SK-N-SH (cell line): ENCODE results near the gene ANKRD1. TPM values are rescaled to one million over a fixed set of nuclear protein-coding genes. Genes with fewer than 3 reads are reported as not detected.

Experiments used
- CTCF ChIA-PET: fragments of 300-600, 350-600 bp; formaldehyde crosslinking; extraction: SDS; loops from one replicate; lab custom pipeline; 2021; lab: Yijun Ruan, JAX
- POLR2A ChIA-PET: fragments of 350-600 bp; sonication (Branson Sonifier 250); formaldehyde crosslinking; extraction: SDS; loops from one replicate; lab custom pipeline; 2020; ENCODE audit warnings: antibody characterized with exemption, inconsistent platforms; lab: Yijun Ruan, JAX
- DNase-seq: peaks from one replicate; pipeline ENCODE4 v3.0.0; 2012
- H2AFZ ChIP-seq: fragments of 200-600 bp; sonication (generic); 2 replicates; pipeline ENCODE4 v1.8.1; 2016; ENCODE audit warnings: antibody characterized with exemption, mild to moderate bottlenecking, low read depth
- H3F3A ChIP-seq: fragments of 200-600 bp; sonication (generic); replicated peaks from 2 replicates; pipeline ENCODE3; 2016; ENCODE audit warnings: antibody characterized with exemption, mild to moderate bottlenecking; ENCODE audit not compliant: insufficient read depth
- H3K27ac ChIP-seq, 2 experiments: fragments of 200-500 bp in 1 of 2; fragments of 200-600 bp in 1 of 2; sonication (Bioruptor generic) in 1 of 2; sonication (generic), shearing (Covaris generic) in 1 of 2; 2 replicates each; pipeline versions ENCODE4 v1.5.1 to v1.6.1; 2014 to 2016; ENCODE audit warnings: low read depth in 2 of 2, inconsistent platforms in 1 of 2, low read length in 1 of 2, mild to moderate bottlenecking in 1 of 2, mixed read lengths in 1 of 2
- H3K27me3 ChIP-seq: fragments of 200-600 bp; sonication (generic), shearing (Covaris generic); 2 replicates; pipeline ENCODE4 v1.6.1; 2016; ENCODE audit warnings: mixed run types; ENCODE audit not compliant: insufficient read depth
- H3K36me3 ChIP-seq, 2 experiments: fragments of 200-500 bp in 1 of 2; fragments of 200-600 bp in 1 of 2; sonication (Bioruptor generic) in 1 of 2; sonication (generic) in 1 of 2; replicated peaks in 1 of 2; 2 replicates each; pipeline versions ENCODE3 to v1.5.1; 2014 to 2016; ENCODE audit warnings: low read length in 1 of 2, mild to moderate bottlenecking in 1 of 2; ENCODE audit not compliant: insufficient read depth in 2 of 2, control insufficient read depth in 1 of 2
- H3K4me1 ChIP-seq, 2 experiments: fragments of 200-500 bp in 1 of 2; fragments of 200-600 bp in 1 of 2; sonication (Bioruptor generic) in 1 of 2; sonication (generic), shearing (Covaris generic) in 1 of 2; 2 replicates each; pipeline versions ENCODE4 v1.5.1 to v1.6.1; 2014 to 2016; ENCODE audit warnings: low read depth in 1 of 2, low read length in 1 of 2, mixed run types in 1 of 2; ENCODE audit not compliant: insufficient read depth in 2 of 2, control insufficient read depth in 1 of 2
- H3K4me2 ChIP-seq: fragments of 200-600 bp; sonication (generic), shearing (Covaris generic); 2 replicates; pipeline ENCODE4 v1.6.1; 2017; ENCODE audit warnings: mixed run types
- H3K4me3 ChIP-seq, 2 experiments: fragments of 200-500 bp in 1 of 2; fragments of 200-600 bp in 1 of 2; sonication (Bioruptor generic) in 1 of 2; sonication (generic), shearing (Covaris generic) in 1 of 2; 2 replicates each; pipeline versions ENCODE4 v1.5.1 to v1.8.1; 2014 to 2016; ENCODE audit warnings: low read depth in 2 of 2, inconsistent platforms in 1 of 2, low read length in 1 of 2, mild to moderate bottlenecking in 1 of 2, mixed read lengths in 1 of 2, moderate library complexity in 1 of 2
- H3K79me2 ChIP-seq: fragments of 200-600 bp; sonication (generic); 2 replicates; pipeline ENCODE4 v1.8.1; 2017; ENCODE audit warnings: mild to moderate bottlenecking; ENCODE audit not compliant: insufficient read depth
- H3K9ac ChIP-seq: fragments of 200-600 bp; sonication (generic); 2 replicates; pipeline ENCODE4 v1.6.1; 2017; ENCODE audit warnings: mixed run types
- H3K9me2 ChIP-seq: fragments of 200-600 bp; sonication (generic); 2 replicates; pipeline ENCODE4 v1.6.1; 2017; ENCODE audit warnings: mixed run types
- H3K9me3 ChIP-seq: fragments of 200-600 bp; sonication (generic); 2 replicates; pipeline ENCODE4 v1.6.1; 2017; ENCODE audit warnings: mixed run types, mild to moderate bottlenecking, moderate library complexity
- H4K20me1 ChIP-seq: fragments of 200-600 bp; sonication (generic); 2 replicates; pipeline ENCODE4 v1.6.1; 2017; ENCODE audit warnings: mild to moderate bottlenecking, mixed run types; ENCODE audit not compliant: insufficient read depth
- CTCF ChIP-seq: fragments of 200-600 bp; sonication (generic); IDR thresholded peaks from 2 replicates; pipeline ENCODE4 v1.6.1; 2017; ENCODE audit warnings: antibody characterized with exemption, mild to moderate bottlenecking, moderate library complexity
- EZH2phosphoT487 ChIP-seq: fragments of 200-600 bp; sonication (generic); IDR thresholded peaks from 2 replicates; pipeline ENCODE4 v1.6.1; 2017; ENCODE audit warnings: low read depth, mixed run types, mild to moderate bottlenecking, antibody characterized with exemption, moderate library complexity, borderline replicate concordance
- FOXM1 ChIP-seq: IDR thresholded peaks from 2 replicates; pipeline ENCODE4 v1.4.0; 2012; ENCODE audit warnings: low read depth, mild to moderate bottlenecking
- GATA2 ChIP-seq: sonication (generic); formaldehyde crosslinking; IDR thresholded peaks from 2 replicates; pipeline ENCODE4 v1.5.0; 2020; ENCODE audit warnings: mild to moderate bottlenecking, missing genetic modification reagents
- IRF3 ChIP-seq: fragments of 150-350 bp; IDR thresholded peaks from 2 replicates; pipeline ENCODE4 v1.6.1; 2016; ENCODE audit warnings: mild to moderate bottlenecking, low read depth, low read length
- MAX ChIP-seq: IDR thresholded peaks from 2 replicates; pipeline ENCODE4 v1.4.0; 2012; ENCODE audit warnings: low read depth
- NFIC ChIP-seq: IDR thresholded peaks from 2 replicates; pipeline ENCODE4 v1.4.0; 2012; ENCODE audit warnings: borderline replicate concordance
- NRF1 ChIP-seq: IDR thresholded peaks from 2 replicates; pipeline ENCODE4 v1.6.1; 2012; ENCODE audit warnings: low read depth, mild to moderate bottlenecking, low read length
- PBX3 ChIP-seq: IDR thresholded peaks from 2 replicates; pipeline ENCODE4; 2012
- RCOR1 ChIP-seq: fragments of 150-350 bp; IDR thresholded peaks from 2 replicates; pipeline ENCODE4 v1.6.1; 2017; ENCODE audit warnings: antibody characterized with exemption, low read length
- REST ChIP-seq: IDR thresholded peaks from 2 replicates; pipeline ENCODE4 v1.6.1; 2012; ENCODE audit warnings: mild to moderate bottlenecking, low read depth, low read length, moderate library complexity
- RXRA ChIP-seq: IDR thresholded peaks from 2 replicates; pipeline ENCODE4 v1.4.0; 2012; ENCODE audit warnings: low read depth, mild to moderate bottlenecking, borderline replicate concordance
- SMC3 ChIP-seq: IDR thresholded peaks from 2 replicates; pipeline ENCODE4 v1.6.1; 2012; ENCODE audit warnings: low read depth, low read length, improper control_type of control experiment
- TAF1 ChIP-seq: IDR thresholded peaks from 2 replicates; pipeline ENCODE4 v1.6.1; 2012; ENCODE audit warnings: low read depth, mild to moderate bottlenecking, low read length, moderate library complexity, borderline replicate concordance
- TEAD4 ChIP-seq: IDR thresholded peaks from 2 replicates; pipeline ENCODE4 v1.4.0; 2012; ENCODE audit warnings: mild to moderate bottlenecking, borderline replicate concordance; ENCODE audit not compliant: insufficient read depth
- USF1 ChIP-seq: IDR thresholded peaks from 2 replicates; pipeline ENCODE4 v1.4.0; 2012; ENCODE audit warnings: low read depth, borderline replicate concordance
- YY1 ChIP-seq: IDR thresholded peaks from 2 replicates; pipeline ENCODE4 v1.4.0; 2012; ENCODE audit warnings: low read depth, mild to moderate bottlenecking
- WGBS: methylation state at CpG from one replicate; pipeline ENCODE4 v1.1.6; 2017; ENCODE audit warnings: low lambda C conversion rate; 5-methylcytosine and 5-hydroxymethylcytosine counted together
- polyA plus RNA-seq, 3 experiments: library from polyadenylated mRNA; depleted of rRNA; stranded (reverse); fragments of >200 nt; gene quantifications; 2 replicates each; pipeline ENCODE4 v1.2.3, GENCODE V29; 2012

ANKRD1 gene
- polyA plus RNA-seq, 1 of the 3 experiments (the other 2 are of a cell fraction) = 41.7 TPM

- TF ChIP-seq RCOR1 (no peak), PBX3 (peak; percentile 97), FOXM1 (peak; percentile 97), GATA2 (no peak), TAF1 (peak; percentile 56; the same call in 1 of the 2 replicates), YY1 (no peak), SMC3 (no peak), CTCF (no peak), MAX (peak; percentile 65)
Observed at GRCh38 chr10:90930971-90931871, 10.3 kb upstream of the ANKRD1 start (continued).

- POLR2A ChIA-PET = interaction anchor here (0.6 kb wide), 1 partner anchor 13 kb away, joined by 3 read pairs; no protein-coding TSS in a partner anchor
- no peaks in the 10 kb centered on the region for H3K27me3 ChIP-seq
- peaks cover 0 to 32% of the 10 kb centered on the region in 2 experiments; a peak in 2 of 4 replicates for H3K4me1 ChIP-seq
- peaks cover 47% of the 10 kb centered on the region for H3F3A ChIP-seq
- H3K9ac ChIP-seq = peak overlapping the region; percentile 58
- peak overlapping the region; percentile 52; the same call in 1 of the 2 replicates for H2AFZ ChIP-seq
- CTCF ChIA-PET = interaction anchor here (0.8 to 1.4 kb wide), 3 partner anchors 19 to 320 kb away, joined by 3 to 4 read pairs (median 4); no protein-coding TSS in a partner anchor
- H3K27ac ChIP-seq = peak overlapping the region; percentile 91 to 95
- no peaks in the 10 kb centered on the region for H3K36me3 ChIP-seq
- no peaks in the 10 kb centered on the region for H3K9me2 ChIP-seq
- peak overlapping the region; percentile 66 for H3K4me2 ChIP-seq
- no peaks in the 10 kb centered on the region for H4K20me1 ChIP-seq
- no peaks in the 10 kb centered on the region for H3K9me3 ChIP-seq
- no peaks in the 10 kb centered on the region for H3K79me2 ChIP-seq
- DNase-seq = no peak
- WGBS = 49% methylated on average over 5 of the region's 5 CpGs
- H3K4me3 ChIP-seq = peak overlapping the region in 1 of 2 experiments; percentile 22; a peak in 1 of 4 replicates
- TF ChIP-seq USF1 (no peak), NFIC (peak; percentile 90), PBX3 (peak; percentile 72), IRF3 (no peak), NRF1 (no peak), REST (peak; percentile 9; the same call in 1 of the 2 replicates), RXRA (peak; percentile 80), EZH2phosphoT487 (no peak), TAF1 (peak; percentile 54), TEAD4 (peak; percentile 83)
Observed at GRCh38 chr10:90930070-90930837, 9.4 kb upstream of the ANKRD1 start.
